GM12878 (cell line): ENCODE results near the gene TRIM22. TPM values are rescaled to one million over a fixed set of nuclear protein-coding genes. Genes with fewer than 3 reads are reported as not detected.

Experiments used
- ATAC-seq: fragments of 200-7000 bp; cut with Tn5 transposase; 3 replicates; pipeline ENCODE4 v1.9.1; 2020; ENCODE audit warnings: mild to moderate bottlenecking, moderate library complexity
- Bru-seq: library from RNA; stranded (reverse); fragments of 400-500 nt; gene quantifications from one replicate; lab custom pipeline; 2021; lab: Mats Ljungman, UMichigan
- BruChase-seq, 2 experiments: library from RNA; stranded (reverse); fragments of 400-500 nt; gene quantifications; one replicate each; lab custom pipeline; 2021; lab: Mats Ljungman, UMichigan
- BruUV-seq: library from RNA; stranded (reverse); fragments of 400-500 nt; replicated peaks from 2 replicates; lab custom pipeline; 2021; lab: Mats Ljungman, UMichigan
- CTCF ChIA-PET: fragments of 300-600 bp; sonication (Branson Sonifier 250); formaldehyde crosslinking; extraction: SDS; loops from one replicate; lab custom pipeline; 2021; ENCODE audit warnings: inconsistent platforms; lab: Yijun Ruan, JAX
- POLR2A ChIA-PET: fragments of 350-600 bp; formaldehyde crosslinking; extraction: SDS; loops from one replicate; lab custom pipeline; 2021; ENCODE audit warnings: inconsistent platforms; lab: Charles Lee
- RAD21 ChIA-PET: fragments of 300-600 bp; sonication (Branson Sonifier 250); formaldehyde crosslinking; loops from one replicate; lab custom pipeline; 2023; ENCODE audit warnings: antibody characterized with exemption; ENCODE audit not compliant: unreplicated experiment; lab: Charles Lee
- SMC1A ChIA-PET: fragments of 300-600 bp; sonication (Branson Sonifier 250); formaldehyde crosslinking; loops from one replicate; lab custom pipeline; 2023; ENCODE audit not compliant: unreplicated experiment, uncharacterized antibody; lab: Charles Lee
- DNase-seq: peaks from one replicate; pipeline ENCODE4 v3.0.0-alpha.2; 2011; ENCODE audit warnings: low read depth, low spot score
- FAIRE-seq: peaks from 3 replicates; lab custom pipeline; 2011; peaks lifted over from hg19 to GRCh38; lab: Jason Lieb, UNC
- H2AFZ ChIP-seq: 2 replicates; pipeline ENCODE4 v1.6.0; 2011; ENCODE audit warnings: low read depth, low read length, control low read depth; ENCODE audit not compliant: control insufficient read depth
- H3K27ac ChIP-seq: 2 replicates; pipeline ENCODE4 v1.5.1; 2011; ENCODE audit warnings: control low read depth; ENCODE audit not compliant: control insufficient read depth, insufficient read depth
- H3K27me3 ChIP-seq, 2 experiments: replicated peaks in 1 of 2; 2 replicates each; pipeline versions ENCODE4 v1.6.0 to v1.6.1; 2011; ENCODE audit warnings: low read length in 1 of 2; ENCODE audit not compliant: control insufficient read depth in 2 of 2, insufficient read depth in 2 of 2
- H3K36me3 ChIP-seq, 2 experiments: 2 replicates each; pipeline ENCODE4 v1.5.1; 2011; ENCODE audit warnings: low read length in 1 of 2; ENCODE audit not compliant: control insufficient read depth in 2 of 2, insufficient read depth in 2 of 2
- H3K4me1 ChIP-seq: 2 replicates; pipeline ENCODE4 v1.6.1; 2011; ENCODE audit warnings: mild to moderate bottlenecking, low read length, moderate library complexity, mixed read lengths; ENCODE audit not compliant: control insufficient read depth, insufficient read depth
- H3K4me2 ChIP-seq: 2 replicates; pipeline ENCODE4 v1.6.0; 2011; ENCODE audit warnings: control low read depth; ENCODE audit not compliant: control insufficient read depth, insufficient read depth
- H3K4me3 ChIP-seq: fragments of 200-600 bp; sonication (generic); 2 replicates; pipeline ENCODE4 v1.5.1; 2016
- H3K79me2 ChIP-seq: 2 replicates; pipeline ENCODE4 v1.6.0; 2011; ENCODE audit warnings: low read length; ENCODE audit not compliant: control insufficient read depth, insufficient read depth
- H3K9ac ChIP-seq: 2 replicates; pipeline ENCODE4 v1.8.0; 2011; ENCODE audit warnings: low read length, control low read depth, mixed read lengths; ENCODE audit not compliant: control insufficient read depth, insufficient read depth
- H3K9me3 ChIP-seq: replicated peaks from 3 replicates; pipeline ENCODE4 v1.5.1; 2011; ENCODE audit warnings: mild to moderate bottlenecking, low read length; ENCODE audit not compliant: control insufficient read depth, insufficient read depth
- H4K20me1 ChIP-seq: 2 replicates; pipeline ENCODE4 v1.6.0; 2011; ENCODE audit not compliant: control insufficient read depth, insufficient read depth
- BHLHE40 ChIP-seq, 2 experiments: fragments of 450-650 bp in 1 of 2; IDR thresholded peaks; 2 replicates each; pipeline ENCODE4 v1.6.1; 2011 to 2017; ENCODE audit warnings: low read depth in 2 of 2, borderline replicate concordance in 1 of 2, improper control_type of control experiment in 1 of 2, low read length in 1 of 2, mild to moderate bottlenecking in 1 of 2
- CEBPZ ChIP-seq: fragments of 150-350 bp; IDR thresholded peaks from 2 replicates; pipeline ENCODE4 v1.6.1; 2016; ENCODE audit warnings: low read depth, low read length
- JUNB ChIP-seq: IDR thresholded peaks from 2 replicates; pipeline ENCODE4 v1.6.1; 2016; ENCODE audit warnings: antibody characterized with exemption, mild to moderate bottlenecking
- NR2C2 ChIP-seq: IDR thresholded peaks from 2 replicates; pipeline ENCODE4 v1.6.1; 2011; ENCODE audit warnings: borderline replicate concordance, low read depth; ENCODE audit not compliant: control insufficient read depth, insufficient read length
- POLR2A ChIP-seq: IDR thresholded peaks from 2 replicates; pipeline ENCODE4 v1.6.1; 2011; ENCODE audit warnings: low read depth, mild to moderate bottlenecking, low read length
- RAD51 ChIP-seq: fragments of 450-650 bp; IDR thresholded peaks from 2 replicates; pipeline ENCODE4 v1.6.1; 2016; ENCODE audit warnings: moderate library complexity, mild to moderate bottlenecking, inconsistent platforms
- REST ChIP-seq: IDR thresholded peaks from 2 replicates; pipeline ENCODE4 v1.6.1; 2012; ENCODE audit warnings: mild to moderate bottlenecking, low read depth, low read length
- SMAD1 ChIP-seq: fragments of 450-650 bp; IDR thresholded peaks from 2 replicates; pipeline ENCODE4 v1.6.1; 2018; ENCODE audit warnings: mild to moderate bottlenecking, low read depth; ENCODE audit not compliant: partially characterized antibody
- TARDBP ChIP-seq: IDR thresholded peaks from 2 replicates; pipeline ENCODE4 v1.6.1; 2016; ENCODE audit warnings: borderline replicate concordance
- ZNF207 ChIP-seq: fragments of 450-650 bp; IDR thresholded peaks from 2 replicates; pipeline ENCODE4 v1.6.1; 2014; ENCODE audit warnings: antibody characterized with exemption, mild to moderate bottlenecking, borderline replicate concordance
- WGBS: methylation state at CpG from one replicate; pipeline ENCODE4 v1.1.6; 2016; ENCODE audit warnings: low lambda C conversion rate; ENCODE audit not compliant: insufficient replicate concordance, insufficient coverage; ENCODE audit errors: missing lambda C conversion rate; 5-methylcytosine and 5-hydroxymethylcytosine counted together
- in situ Hi-C: fragments of 300-500 bp; cut with MboI; formaldehyde crosslinking; loops from 9 replicates; pipeline ENCODE4 v1.14.3; 2018; ENCODE audit warnings: mixed read lengths
- intact Hi-C: fragments of 100-400 bp; cut with micrococcal nuclease; formaldehyde crosslinking; loops from one replicate; pipeline ENCODE4 v1.14.2; 2022; ENCODE audit not compliant: unreplicated experiment
- long read RNA-seq, 2 experiments: library from polyadenylated mRNA; unstranded; transcript quantifications; one replicate each; pipeline ENCODE4 v2.0.0, GENCODE V29; 2019 to 2020
- polyA minus RNA-seq, 3 experiments: library from RNA; depleted of rRNA, polyadenylated mRNA; stranded (reverse); fragments of >200 nt; gene quantifications; 2 replicates each; pipeline ENCODE4 v1.2.3, GENCODE V29; 2011
- polyA plus RNA-seq, 11 experiments: library from polyadenylated mRNA; depleted of rRNA in 4 of 11; unstranded in 6 of 11; stranded (reverse) in 5 of 11; fragments of >200 nt; fragmentation: Nextera tagmentation in 4 of 11; fragmentation: Illumina TruSeq in 1 of 11; extraction: Ambion mirVana in 4 of 11; extraction: Trizol in 1 of 11; gene quantifications; 1 replicate in 1 of 11; 2 replicates in 10 of 11; pipeline versions ENCODE4 v1.2.1 to v1.2.3, GENCODE V29; 2011 to 2016; ENCODE audit warnings: inconsistent platforms in 2 of 11, missing spikeins in 2 of 11, low read depth in 1 of 11
- total RNA-seq, 4 experiments: library from RNA; depleted of rRNA in 3 of 4; stranded (reverse); fragments of >200 nt in 3 of 4; fragmentation: Illumina TruSeq in 1 of 4; extraction: Trizol in 1 of 4; gene quantifications; 2 replicates each; pipeline versions ENCODE4 v1.2.1 to v1.2.3, GENCODE V29; 2013 to 2021

The TRIM22 gene
- total RNA-seq (2013; cell fraction: nucleolus; rRNA removed) = 752 and 763 TPM in 2 replicates
- total RNA-seq (2014; rRNA removed) (146 and 198 TPM in 2 replicates), total RNA-seq (2014; rRNA removed; fragmentation: Illumina TruSeq; extraction: Trizol) (217 and 238 TPM in 2 replicates), total RNA-seq (2021) (239 and 241 TPM in 2 replicates), polyA plus RNA-seq (2011; rRNA removed) (485 and 630 TPM in 2 replicates), polyA plus RNA-seq (2014; fragmentation: Illumina TruSeq; extraction: Trizol) (239 and 325 TPM in 2 replicates), polyA plus RNA-seq (2014; fragmentation: Nextera tagmentation; extraction: Ambion mirVana) (100 to 1,000 TPM; 116 to 143 TPM), polyA plus RNA-seq (2014; rRNA removed) (163 and 194 TPM in 2 replicates), polyA plus RNA-seq (2016; fragmentation: Nextera tagmentation; extraction: Ambion mirVana) (100 to 1,000 TPM; 199 to 208 TPM), polyA minus RNA-seq (2011; rRNA and poly(A)+ RNA removed) (257 and 282 TPM in 2 replicates), Bru-seq, nascent RNA (percentile 99 among the genes with signal in this experiment), BruChase-seq, experiment 1, labeled RNA remaining after a 6-hour chase (percentile 98 among the genes with signal in this experiment), BruChase-seq, experiment 2, labeled RNA remaining after a 2-hour chase (percentile 98 among the genes with signal in this experiment)
- polyA plus RNA-seq (2011; ENCODE audit: low read depth) = 148 TPM
- 231 and 235 TPM in 2 replicates for polyA plus RNA-seq (2011; cell fraction: cytosol; rRNA removed)
- polyA plus RNA-seq (2011; cell fraction: nucleus; rRNA removed) = 410 and 470 TPM in 2 replicates
- polyA plus RNA-seq (2012) = 172 and 198 TPM in 2 replicates
- polyA minus RNA-seq (2011; cell fraction: cytosol; rRNA and poly(A)+ RNA removed) = 79.8 and 91.3 TPM in 2 replicates
- polyA minus RNA-seq (2011; cell fraction: nucleus; rRNA and poly(A)+ RNA removed) = 138 and 153 TPM in 2 replicates
- long read RNA-seq, experiment 1, transcript TRIM22-201 (8 exons, 2,989 nt) = major isoform, 71 of 111 reads
- long read RNA-seq, experiment 1, partial matches to known transcripts = 11 of 111 reads
- long read RNA-seq, experiment 1, other reads (novel, unspliced or antisense) = 26 of 111 reads
- long read RNA-seq, experiment 2, transcript TRIM22-201 (8 exons, 2,989 nt) = major isoform, 323 of 486 reads
- long read RNA-seq, experiment 2, transcript TRIM22-208 (7 exons, 1,002 nt) = minor isoform, 5 of 486 reads
- long read RNA-seq, experiment 2, partial matches to known transcripts = 63 of 486 reads
- long read RNA-seq, experiment 2, other reads (novel, unspliced or antisense) = 93 of 486 reads

GRCh38 chr11:5689551-5689983 lies at the start of gene TRIM22:
Gene TRIM22 (plus strand): TSS chr11:5689790. CDS start chr11:5696233, 6,443 bp downstream.
- 0% methylated on average over 2 of the region's 2 CpGs for WGBS
- in situ Hi-C loops = loop anchor here (25.0 kb wide), 2 partner anchors 1823 to 1827 kb away; partner anchors contain the start of genes PPFIBP2 and STIM1
- no peaks in the 10 kb centered on the region for H4K20me1 ChIP-seq
- CTCF ChIA-PET = interaction anchor here (0.7 to 3.3 kb wide), 11 partner anchors 11 to 201 kb away, joined by 3 to 25 read pairs (median 4); partner anchors contain the start of genes OR52N2 and TRIM34
- no peaks in the 10 kb centered on the region for H3K27me3 ChIP-seq
- H3K36me3 ChIP-seq = peaks cover 0 to 5% of the 10 kb centered on the region in 2 experiments; a peak in 1 of 4 replicates
- peaks cover 61% of the 10 kb centered on the region for H3K79me2 ChIP-seq
- peak within 1 kb of the TSS; percentile 80 for H3K4me2 ChIP-seq
- BruUV-seq = no TSS peak
- DNase-seq = peak; percentile 92
- H3K9ac ChIP-seq = peak within 1 kb of the TSS; percentile 100
- RAD21 ChIA-PET = interaction anchor here (0.7 to 5.0 kb wide), 12 partner anchors 11 to 140 kb away, joined by 3 to 61 read pairs (median 4); partner anchors contain the start of genes OR52N2 and TRIM34
- peak; percentile 95 for FAIRE-seq
- SMC1A ChIA-PET = interaction anchor here (0.6 to 6.6 kb wide), 13 partner anchors 9 to 171 kb away, joined by 3 to 96 read pairs (median 6); partner anchors contain the start of gene TRIM34
- ATAC-seq = peak; percentile 77
- H2AFZ ChIP-seq = peak within 1 kb of the TSS; percentile 28
- H3K27ac ChIP-seq = peak within 1 kb of the TSS; percentile 100
- H3K4me3 ChIP-seq = peak within 1 kb of the TSS; percentile 78
- POLR2A ChIA-PET = interaction anchor here (0.7 to 6.1 kb wide), 7 partner anchors 10 to 929 kb away, joined by 3 to 58 read pairs (median 4); partner anchors contain the start of genes TPP1 and TRIM34
- intact Hi-C loops = no loop called here
- H3K4me1 ChIP-seq = peaks cover 8% of the 10 kb centered on the region
- no peaks in the 10 kb centered on the region for H3K9me3 ChIP-seq
- TF ChIP-seq JUNB = no peak
- no peak for TF ChIP-seq SMAD1
- peak; percentile 75 for TF ChIP-seq POLR2A
- TF ChIP-seq REST = no peak
- TF ChIP-seq RAD51 = no peak
- TF ChIP-seq BHLHE40 (IDR thresholded peaks at IDR 0.05; ENCODE audit: borderline replicate concordance in 1 of 2, low read depth in 2 of 2, low read length in 1 of 2) = peak in 1 of 2 experiments; percentile 60; a peak in 2 of 4 replicates
- TF ChIP-seq TARDBP = no peak
- no peak for TF ChIP-seq CEBPZ
- no peak for TF ChIP-seq ZNF207
- TF ChIP-seq NR2C2 = no peak
